HAP-1 (cell line): Measurements from ENCODE around the gene RNF19B.

Experiments
- DNase-seq, 2 experiments: peaks; one replicate each; pipeline ENCODE4 v3.0.0-alpha.2; 2016 to 2020; ENCODE audit warnings: low spot score in 2 of 2
- H3K27me3 ChIP-seq: fragments of 250-450 bp; sonication (Bioruptor Pico); 2 replicates; pipeline ENCODE4 v1.5.1; 2020; ENCODE audit warnings: low read depth, mild to moderate bottlenecking, moderate library complexity
- H3K36me3 ChIP-seq: fragments of 250-450 bp; sonication (Bioruptor Pico); replicated peaks from 2 replicates; pipeline ENCODE4 v1.5.1; 2020; ENCODE audit warnings: mild to moderate bottlenecking
- H3K4me1 ChIP-seq: fragments of 250-450 bp; sonication (Bioruptor Pico); 2 replicates; pipeline ENCODE4 v1.5.1; 2020; ENCODE audit warnings: mild to moderate bottlenecking
- H3K4me3 ChIP-seq: fragments of 250-450 bp; sonication (Bioruptor Pico); 2 replicates; pipeline ENCODE4 v1.5.1; 2020; ENCODE audit warnings: mild to moderate bottlenecking, moderate library complexity
- H3K9me3 ChIP-seq: fragments of 250-450 bp; sonication (Bioruptor Pico); 2 replicates; pipeline ENCODE4 v1.5.1; 2020; ENCODE audit warnings: mild to moderate bottlenecking, moderate library complexity
- in situ Hi-C: fragments of 300-500 bp; cut with MboI; formaldehyde crosslinking; loops from 3 replicates; pipeline ENCODE4 v1.14.3; 2020; ENCODE audit warnings: low sequenced_read_pairs, inconsistent platforms, mixed read lengths

The RNF19B gene

DNA sequence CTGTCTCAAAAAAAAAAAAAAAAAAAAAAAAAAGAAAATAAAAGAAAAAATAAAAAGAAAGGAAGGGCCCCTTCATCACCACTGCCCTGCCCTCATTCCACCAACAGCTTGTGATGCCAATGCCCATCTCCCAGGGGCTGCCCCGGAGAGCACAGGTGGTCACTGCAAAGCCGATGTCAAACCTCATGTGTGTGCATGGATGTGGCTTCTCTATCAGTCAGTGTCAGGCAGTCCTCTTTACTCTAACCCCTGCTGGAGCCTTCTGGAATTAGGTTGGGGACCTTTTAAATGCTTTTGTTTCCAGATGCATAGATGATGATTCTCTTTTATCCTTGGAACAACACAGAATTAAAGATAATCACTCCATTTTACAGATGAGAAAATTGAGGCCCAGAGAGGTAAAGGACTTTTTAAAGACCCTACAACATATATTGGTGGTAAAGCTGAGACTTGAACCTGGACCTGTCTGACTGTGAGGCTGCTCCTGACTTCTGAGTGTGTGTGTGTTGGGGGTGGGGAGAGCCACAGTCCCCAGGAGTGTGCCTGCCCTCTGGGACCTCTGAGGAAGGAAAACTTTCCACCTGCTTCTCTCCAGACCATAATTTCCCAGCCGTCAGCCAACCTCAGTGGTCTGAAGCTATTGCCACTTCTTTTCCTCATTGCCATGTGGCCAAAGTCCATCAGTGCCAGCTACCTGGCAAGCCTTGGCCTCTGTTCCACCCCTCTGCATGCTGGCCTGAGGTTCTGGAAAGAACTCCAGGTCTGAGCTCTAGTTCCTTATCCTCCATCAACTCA is 60.4 kb downstream of the RNF19B start:
- in situ Hi-C loops, result no loop called here
- no peak overlapping the region for H3K4me3 ChIP-seq
- DNase-seq, result no peak
- H3K27me3 ChIP-seq, result peaks cover 2% of the 10 kb centered on the region
- peaks cover 6% of the 10 kb centered on the region; the same call in 1 of the 2 replicates for H3K4me1 ChIP-seq
- no peaks in the 10 kb centered on the region for H3K36me3 ChIP-seq
- no peaks in the 10 kb centered on the region for H3K9me3 ChIP-seq

DNA sequence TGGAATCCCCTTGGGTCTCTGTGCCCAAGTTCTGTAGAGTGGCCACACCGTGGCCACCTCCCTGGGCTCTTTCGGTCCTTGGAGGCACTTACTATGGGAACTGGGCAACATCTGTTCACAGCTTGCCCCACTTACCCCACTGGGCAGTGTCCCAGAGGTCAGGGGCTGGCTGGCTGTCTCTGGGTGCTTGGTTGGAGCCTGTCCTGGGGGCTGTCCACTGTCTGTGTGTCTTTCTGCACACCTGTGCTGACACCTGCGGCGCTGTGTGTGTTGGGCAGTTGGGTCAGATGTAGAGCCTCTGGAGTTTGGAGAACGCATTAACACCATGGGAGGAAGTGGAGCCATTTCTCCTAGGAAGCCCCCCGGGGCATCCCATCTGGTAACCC is 62.1 kb downstream of the RNF19B start:
- peaks cover under 1% of the 10 kb centered on the region; the same call in 1 of the 2 replicates for H3K27me3 ChIP-seq
- peaks cover 6% of the 10 kb centered on the region; the same call in 1 of the 2 replicates for H3K4me1 ChIP-seq
- no peak overlapping the region for H3K4me3 ChIP-seq
- no peak for DNase-seq
- no peaks in the 10 kb centered on the region for H3K9me3 ChIP-seq
- in situ Hi-C loops, result no loop called here
- no peaks in the 10 kb centered on the region for H3K36me3 ChIP-seq

DNA sequence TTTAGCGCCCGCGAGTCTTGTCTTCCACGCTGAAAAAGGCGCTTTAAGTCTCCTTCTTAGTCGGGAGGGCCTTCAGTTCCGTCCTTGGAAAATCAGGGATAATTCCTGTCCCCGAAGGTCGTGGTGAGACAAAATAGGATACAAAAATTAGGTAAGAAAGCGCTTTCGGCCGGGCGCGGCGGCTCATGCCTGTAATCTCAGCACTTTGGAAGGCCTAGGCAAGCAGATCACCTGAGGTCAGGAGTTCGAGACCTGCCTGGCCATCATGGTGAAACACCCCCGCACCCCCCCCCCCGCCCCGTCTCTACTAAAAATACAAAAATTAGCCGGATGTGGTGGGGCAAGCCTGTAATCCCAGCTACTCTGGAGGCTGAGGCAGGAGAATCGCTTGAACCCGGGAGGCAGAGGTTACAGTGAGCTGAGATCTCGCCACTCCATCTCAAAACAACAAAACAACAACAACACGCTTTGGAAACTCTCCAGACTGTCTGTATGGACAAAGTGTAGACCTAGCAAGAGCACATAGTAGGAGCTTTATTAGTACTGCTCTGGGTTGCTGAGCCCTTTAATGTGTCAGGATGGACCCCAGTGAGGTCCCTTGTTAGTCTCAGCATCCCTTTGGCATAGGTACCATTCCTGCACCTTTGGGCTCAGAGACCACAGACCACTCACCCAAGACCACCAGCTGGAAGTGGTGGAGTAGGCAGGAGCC is 62.6 kb downstream of the RNF19B start:
- H3K4me3 ChIP-seq, result peak overlapping the region; percentile 42
- H3K36me3 ChIP-seq, result no peaks in the 10 kb centered on the region
- in situ Hi-C loops, result no loop called here
- no peaks in the 10 kb centered on the region for H3K27me3 ChIP-seq
- no peaks in the 10 kb centered on the region for H3K9me3 ChIP-seq
- DNase-seq, result no peak
- peaks cover 6% of the 10 kb centered on the region; the same call in 1 of the 2 replicates for H3K4me1 ChIP-seq

DNA sequence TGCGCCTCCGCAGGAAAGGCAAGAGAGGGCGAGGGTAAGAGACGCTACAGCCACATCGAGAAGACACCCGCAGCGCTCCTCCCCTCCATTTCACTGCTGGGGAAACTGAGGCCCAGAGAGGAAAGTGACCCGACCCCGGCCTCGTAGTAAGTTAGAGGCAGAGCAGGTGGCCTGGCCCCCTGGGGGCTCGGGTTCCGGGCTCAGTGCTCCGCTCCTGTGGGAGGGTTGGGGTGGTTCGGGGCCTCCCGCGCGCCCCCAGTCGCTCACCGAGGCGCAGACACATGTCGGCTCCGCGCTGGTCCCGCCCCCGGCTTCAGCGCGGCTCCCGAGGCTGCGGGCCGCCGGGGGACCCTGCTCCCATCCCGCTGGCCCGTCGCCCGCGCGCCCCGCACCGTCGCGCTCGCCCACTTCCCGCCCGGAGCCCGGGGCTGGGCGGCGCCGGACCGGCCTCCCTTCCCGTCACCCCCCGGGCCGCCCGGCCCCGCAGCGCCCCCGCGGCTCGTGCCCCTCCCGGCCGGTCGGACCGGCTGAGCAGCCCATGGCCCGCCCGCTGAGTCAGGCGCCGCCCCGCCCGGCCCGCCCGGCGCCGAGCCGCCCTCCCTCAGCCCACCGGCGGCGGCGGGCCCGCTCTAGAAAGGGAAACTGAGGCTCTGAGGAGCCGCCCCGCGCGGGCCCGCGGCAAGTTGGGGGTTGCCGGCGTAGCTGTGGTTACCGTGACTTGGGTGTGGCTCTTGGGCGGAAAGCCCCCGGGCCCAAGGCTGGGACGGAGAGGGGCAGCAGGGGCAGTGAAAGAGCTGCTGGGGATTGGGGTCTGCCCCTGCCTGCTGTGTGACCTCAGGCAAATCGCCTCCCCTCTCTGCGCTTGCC is 63.4 kb downstream of the RNF19B start, which contains the start of gene TMEM54:
TSS of gene TMEM54 (minus strand) at position 434 of the 867 bp plus-strand sequence. CDS start at position 283, 151 bp downstream.
- peak; percentile 19 to 66 for DNase-seq

DNA sequence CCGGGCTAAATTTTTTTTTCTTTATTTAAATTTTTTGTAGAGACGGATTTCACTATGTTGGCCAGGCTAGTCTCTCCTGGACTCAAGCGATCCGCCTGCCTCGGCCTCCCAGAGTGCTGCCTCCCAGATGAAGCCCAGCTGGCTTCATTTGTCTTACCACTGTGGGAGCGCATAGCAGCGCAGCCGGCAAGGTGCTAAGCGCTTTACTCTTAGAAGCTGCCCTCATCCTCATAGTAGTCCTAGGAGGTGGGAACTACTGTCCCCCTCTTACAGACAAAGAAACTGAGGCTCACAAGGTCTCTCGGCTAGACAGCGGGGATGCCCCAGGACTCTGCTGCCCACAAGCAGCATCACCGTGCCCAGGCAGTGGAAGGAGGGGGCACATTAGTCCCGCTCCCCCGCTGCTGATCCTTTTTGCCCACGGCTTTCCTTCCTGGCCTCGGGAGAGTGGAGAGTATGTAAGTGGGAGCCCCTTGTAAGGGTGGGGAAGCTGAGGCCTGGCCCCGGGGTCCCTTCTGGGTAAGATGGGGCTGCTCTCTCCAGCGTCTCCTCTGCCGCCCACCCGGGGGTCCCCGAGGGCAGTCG is 64.1 kb downstream of the RNF19B start:
- Histone ChIP-seq H3K27me3 (no peaks in the 10 kb centered on the region), H3K4me1 (peaks cover 6% of the 10 kb centered on the region; the same call in 1 of the 2 replicates), H3K36me3 (no peaks in the 10 kb centered on the region), H3K9me3 (no peaks in the 10 kb centered on the region), H3K4me3 (peak overlapping the region; percentile 45)
- in situ Hi-C loops, result no loop called here
- no peak for DNase-seq

More for the DNA sequence above, 63.4 kb downstream of the RNF19B start, which contains the start of gene TMEM54:
- Histone ChIP-seq H3K27me3 (no peaks in the 10 kb centered on the region), H3K4me3 (peak within 1 kb of the TSS; percentile 45), H3K36me3 (no peaks in the 10 kb centered on the region), H3K4me1 (peaks cover 6% of the 10 kb centered on the region; the same call in 1 of the 2 replicates), H3K9me3 (no peaks in the 10 kb centered on the region)
- in situ Hi-C loops, result no loop called here

DNA sequence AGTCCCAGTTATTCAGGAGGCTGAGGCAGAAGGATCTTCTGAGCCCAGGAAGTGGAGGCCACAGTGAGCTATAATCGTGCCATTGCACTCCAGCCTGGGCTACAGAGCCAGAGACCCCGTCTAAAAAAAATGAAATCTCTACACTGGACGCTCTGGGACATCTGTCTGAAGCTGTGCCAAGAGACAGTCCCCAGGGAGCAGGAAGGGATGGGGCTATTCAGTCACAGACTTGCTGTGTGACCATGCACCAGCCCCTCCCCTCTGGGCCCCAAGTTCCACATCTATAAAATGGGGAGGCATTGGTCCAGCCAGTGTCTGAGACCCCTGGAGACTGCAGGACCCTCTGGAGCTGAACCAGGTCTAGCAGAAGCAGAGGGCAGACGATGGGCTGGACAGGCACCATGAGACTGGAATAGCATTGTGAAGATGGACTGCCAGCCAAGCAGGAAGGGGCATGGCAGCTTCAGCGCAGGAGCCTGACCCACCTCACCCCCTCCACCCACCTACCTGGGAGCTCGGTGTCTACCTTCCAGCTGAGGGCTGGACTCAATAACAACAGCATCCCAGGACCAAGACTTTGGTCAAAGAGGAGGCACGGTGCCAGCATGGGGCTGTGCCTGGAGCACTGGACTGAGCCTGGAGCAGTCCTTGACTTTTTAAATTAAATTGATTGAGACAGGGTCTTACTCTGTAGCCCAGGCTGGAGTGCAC is 64.9 kb downstream of the RNF19B start:
- H3K4me1 ChIP-seq, result peaks cover 6% of the 10 kb centered on the region; the same call in 1 of the 2 replicates
- no peaks in the 10 kb centered on the region for H3K36me3 ChIP-seq
- peak in 1 of 2 experiments; percentile 36 for DNase-seq
- no peak overlapping the region for H3K4me3 ChIP-seq
- H3K9me3 ChIP-seq, result no peaks in the 10 kb centered on the region
- H3K27me3 ChIP-seq, result no peaks in the 10 kb centered on the region
- in situ Hi-C loops, result no loop called here

DNA sequence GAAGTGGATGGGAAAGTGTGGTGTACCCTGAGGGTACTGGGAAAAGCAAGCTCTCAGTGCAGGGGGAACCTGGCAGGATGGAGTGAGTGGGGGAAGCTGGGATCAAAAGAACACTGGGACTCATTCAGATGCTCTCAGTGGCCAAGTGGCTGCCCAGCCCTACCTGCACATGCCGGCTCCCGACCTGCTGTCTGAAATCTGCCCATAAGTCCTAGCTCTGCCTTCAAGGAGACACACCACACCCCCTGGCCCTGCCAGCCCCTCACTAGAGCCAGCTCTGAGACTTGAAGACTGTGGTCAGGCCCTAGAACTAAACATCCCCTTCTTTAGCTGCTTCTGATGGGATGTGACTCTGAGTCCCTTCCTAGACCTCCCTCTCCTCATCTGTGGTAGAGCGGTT is 65.7 kb downstream of the RNF19B start:
- H3K4me3 ChIP-seq, result no peak overlapping the region
- H3K9me3 ChIP-seq, result no peaks in the 10 kb centered on the region
- in situ Hi-C loops, result no loop called here
- no peaks in the 10 kb centered on the region for H3K27me3 ChIP-seq
- DNase-seq, result no peak
- H3K4me1 ChIP-seq, result peaks cover 6% of the 10 kb centered on the region
- no peaks in the 10 kb centered on the region for H3K36me3 ChIP-seq

DNA sequence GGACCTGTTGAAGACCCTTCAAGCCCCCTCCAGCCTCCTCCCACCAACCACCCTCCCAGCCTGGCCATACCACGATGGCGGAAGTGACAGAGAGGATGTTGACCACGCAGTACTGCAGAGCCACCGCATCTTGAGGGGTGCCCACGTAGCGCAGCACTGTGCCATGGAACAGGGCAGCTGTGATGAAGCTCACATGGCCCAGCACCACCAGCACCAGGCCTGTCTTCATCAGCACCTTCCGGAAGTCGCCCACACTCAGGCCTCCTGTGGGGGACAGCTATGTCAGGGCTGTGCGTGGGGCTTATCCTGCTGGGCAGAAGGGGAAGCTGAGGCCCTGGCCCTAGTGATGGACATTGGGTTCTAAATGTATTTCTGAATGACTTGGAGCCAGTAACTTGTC is 66.6 kb downstream of the RNF19B start:
- DNase-seq, result no peak
- in situ Hi-C loops, result no loop called here
- H3K36me3 ChIP-seq, result no peaks in the 10 kb centered on the region
- no peaks in the 10 kb centered on the region for H3K9me3 ChIP-seq
- H3K4me1 ChIP-seq, result peaks cover 6% of the 10 kb centered on the region
- no peak overlapping the region for H3K4me3 ChIP-seq
- no peaks in the 10 kb centered on the region for H3K27me3 ChIP-seq

DNA sequence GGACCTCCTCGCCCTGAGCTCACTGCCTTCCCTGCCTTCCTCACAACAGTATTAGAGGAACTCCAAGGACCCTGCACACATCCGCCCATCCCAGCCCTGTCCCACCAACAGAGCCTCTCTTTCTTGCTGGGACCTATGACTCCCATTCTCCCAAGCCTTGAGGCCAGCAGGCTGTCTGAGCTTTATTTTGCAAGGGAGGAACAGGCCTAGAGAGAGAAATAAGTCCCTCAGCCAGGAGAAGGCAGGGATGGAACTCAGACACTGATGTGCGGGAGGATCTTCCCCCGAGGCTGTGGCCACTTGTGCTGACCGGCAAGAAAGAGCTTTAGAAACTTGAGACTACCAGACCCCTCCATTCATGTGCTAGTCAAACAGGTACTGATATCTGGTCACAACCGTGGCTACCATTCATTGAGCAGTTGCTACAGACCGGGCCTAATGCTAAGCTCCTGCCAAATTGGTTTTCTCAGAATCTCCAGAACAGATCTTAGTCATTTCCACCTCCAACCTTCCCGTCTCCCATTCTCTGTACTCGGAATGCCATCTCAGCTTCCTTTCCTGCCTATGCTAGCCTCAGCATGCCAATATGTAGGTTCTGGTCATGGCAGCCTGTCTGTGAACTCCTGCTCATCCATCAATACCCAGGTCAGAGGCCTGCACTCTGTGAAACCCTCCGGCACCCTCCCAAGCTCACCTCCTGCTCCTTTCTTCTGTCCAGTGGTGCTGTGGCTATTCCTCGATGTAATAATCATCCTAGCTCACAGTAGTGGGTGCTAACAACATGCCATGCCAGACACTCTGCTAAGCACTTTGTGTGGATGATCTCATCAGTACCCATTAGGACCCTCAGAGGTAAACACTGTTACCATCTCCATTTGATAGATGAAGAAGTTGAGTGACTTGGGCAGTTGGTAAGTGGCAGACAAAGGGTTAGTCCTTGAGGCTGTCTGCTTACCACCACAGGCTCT is 67.2 kb downstream of the RNF19B start:
- DNase-seq, result no peak
- in situ Hi-C loops, result no loop called here
- Histone ChIP-seq H3K27me3 (no peaks in the 10 kb centered on the region), H3K4me1 (peaks cover 10% of the 10 kb centered on the region), H3K4me3 (no peak overlapping the region), H3K36me3 (no peaks in the 10 kb centered on the region), H3K9me3 (no peaks in the 10 kb centered on the region; the same call in 1 of the 2 replicates)

DNA sequence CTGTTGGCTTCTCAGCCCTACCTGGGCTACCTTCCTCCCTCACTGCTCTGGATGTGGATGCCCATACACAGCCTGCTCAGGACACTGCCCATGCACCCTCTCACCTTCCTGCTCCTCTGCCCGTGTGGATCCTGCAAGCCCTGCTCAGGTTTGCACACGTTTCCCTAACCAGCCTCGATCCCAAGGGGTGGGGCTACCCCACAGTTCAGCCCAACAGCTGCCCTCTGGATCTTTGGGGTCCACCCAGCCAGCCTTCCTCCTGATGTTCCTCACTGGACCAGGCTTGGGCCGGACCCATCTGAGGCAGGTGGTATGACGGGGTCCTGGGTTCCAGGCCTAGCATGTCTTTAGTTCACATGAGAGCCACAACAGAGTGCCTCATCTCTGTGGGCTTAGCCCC is 68.2 kb downstream of the RNF19B start:
- no peak overlapping the region for H3K4me3 ChIP-seq
- no peaks in the 10 kb centered on the region; the same call in 1 of the 2 replicates for H3K27me3 ChIP-seq
- in situ Hi-C loops, result no loop called here
- no peak for DNase-seq
- H3K36me3 ChIP-seq, result no peaks in the 10 kb centered on the region
- H3K4me1 ChIP-seq, result peaks cover 9% of the 10 kb centered on the region
- H3K9me3 ChIP-seq, result no peaks in the 10 kb centered on the region; the same call in 1 of the 2 replicates

DNA sequence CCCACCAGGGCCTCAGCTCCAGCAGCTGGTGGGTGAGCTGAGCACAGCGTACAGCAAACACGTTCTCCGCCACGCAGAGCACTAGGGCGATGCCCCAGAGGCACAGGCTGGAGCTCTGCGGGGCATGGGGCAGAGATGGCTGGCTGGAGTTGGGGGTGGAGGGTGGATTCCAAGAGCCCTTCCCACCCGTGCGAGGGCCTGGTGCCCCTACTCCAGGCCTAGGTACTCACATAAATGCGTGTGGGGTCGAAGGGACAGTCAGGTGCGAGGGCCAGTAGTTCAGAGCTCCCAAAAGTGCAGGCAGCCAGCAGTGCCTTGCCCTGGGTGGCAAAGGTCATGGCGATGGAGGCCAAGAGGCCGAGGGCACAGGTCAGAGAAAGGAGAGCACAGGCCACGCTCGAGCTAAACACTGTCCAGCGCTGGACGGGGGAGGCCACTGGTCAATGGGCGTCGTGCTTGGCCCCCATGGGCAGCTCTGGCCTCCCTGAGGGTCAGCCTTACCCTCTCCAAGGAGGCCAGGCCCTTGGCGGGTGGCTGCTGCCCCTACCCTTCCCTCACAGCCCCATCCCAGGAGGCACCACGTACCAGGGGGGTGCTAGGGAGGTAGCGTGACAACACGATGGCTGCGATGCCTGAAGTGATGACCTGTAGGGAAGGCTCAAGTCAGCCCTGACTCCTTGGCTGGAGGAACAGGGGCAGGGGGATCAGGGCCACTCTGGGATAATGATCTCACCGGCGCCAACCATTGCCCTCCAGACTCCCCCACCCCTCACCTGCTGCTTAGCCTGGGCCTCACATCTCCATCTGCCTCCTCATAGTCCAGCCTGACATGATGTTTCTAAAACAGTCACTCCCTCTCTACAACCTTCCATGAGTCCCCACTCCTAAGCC is 69.0 kb downstream of the RNF19B start:
- H3K27me3 ChIP-seq, result no peaks in the 10 kb centered on the region; the same call in 1 of the 2 replicates
- no peak for DNase-seq
- H3K4me1 ChIP-seq, result peaks cover 7% of the 10 kb centered on the region
- in situ Hi-C loops, result no loop called here
- H3K4me3 ChIP-seq, result no peak overlapping the region
- H3K36me3 ChIP-seq, result no peaks in the 10 kb centered on the region
- H3K9me3 ChIP-seq, result no peaks in the 10 kb centered on the region; the same call in 1 of the 2 replicates
